ENCODE measurements around the gene N4BP2L2.

GRCh38 chr13:32587011-32587810 lies 48.6 kb upstream of the N4BP2L2 start:
- TF ChIP-seq CTCF (conservative IDR thresholded peaks at IDR 0.05) (no peak), ZFX (IDR thresholded peaks at IDR 0.05) (peak; percentile 18; the same call in 1 of the 2 replicates)
